Mucosa of stomach (tissue), 1 donor: Measurements from ENCODE around the gene JAKMIP3.

Source experiments
- H3K27me3 ChIP-seq: one replicate; pipeline ENCODE4 v1.7.0; 2013; ENCODE audit warnings: mild to moderate bottlenecking, low read length; ENCODE audit not compliant: control insufficient read depth, insufficient read depth
- H3K36me3 ChIP-seq: one replicate; pipeline ENCODE4 v1.7.0; 2013; ENCODE audit warnings: low read length; ENCODE audit not compliant: control insufficient read depth, insufficient read depth
- H3K4me1 ChIP-seq: one replicate; pipeline ENCODE4 v1.7.0; 2013; ENCODE audit warnings: mild to moderate bottlenecking, low read length; ENCODE audit not compliant: control insufficient read depth, insufficient read depth
- H3K4me3 ChIP-seq: one replicate; pipeline ENCODE4 v1.7.0; 2013; ENCODE audit warnings: low read length
- H3K9ac ChIP-seq: one replicate; pipeline ENCODE4 v1.7.0; 2013; ENCODE audit warnings: mild to moderate bottlenecking, low read length, moderate library complexity
- H3K9me3 ChIP-seq: one replicate; pipeline ENCODE4 v1.7.0; 2013; ENCODE audit warnings: mild to moderate bottlenecking, low read length, moderate library complexity; ENCODE audit not compliant: control insufficient read depth
- donor health status: Pancreatic carcinoma.

The JAKMIP3 gene

GRCh38 chr10:132096863-132097478 is 31.2 kb downstream of the JAKMIP3 start:
- H3K4me3 ChIP-seq: no peak overlapping the region
- peaks cover 3% of the 10 kb centered on the region for H3K27me3 ChIP-seq
- peaks cover 11% of the 10 kb centered on the region for H3K4me1 ChIP-seq
- H3K9me3 ChIP-seq: no peaks in the 10 kb centered on the region
- no peak overlapping the region for H3K9ac ChIP-seq
- H3K36me3 ChIP-seq: no peaks in the 10 kb centered on the region

DNA sequence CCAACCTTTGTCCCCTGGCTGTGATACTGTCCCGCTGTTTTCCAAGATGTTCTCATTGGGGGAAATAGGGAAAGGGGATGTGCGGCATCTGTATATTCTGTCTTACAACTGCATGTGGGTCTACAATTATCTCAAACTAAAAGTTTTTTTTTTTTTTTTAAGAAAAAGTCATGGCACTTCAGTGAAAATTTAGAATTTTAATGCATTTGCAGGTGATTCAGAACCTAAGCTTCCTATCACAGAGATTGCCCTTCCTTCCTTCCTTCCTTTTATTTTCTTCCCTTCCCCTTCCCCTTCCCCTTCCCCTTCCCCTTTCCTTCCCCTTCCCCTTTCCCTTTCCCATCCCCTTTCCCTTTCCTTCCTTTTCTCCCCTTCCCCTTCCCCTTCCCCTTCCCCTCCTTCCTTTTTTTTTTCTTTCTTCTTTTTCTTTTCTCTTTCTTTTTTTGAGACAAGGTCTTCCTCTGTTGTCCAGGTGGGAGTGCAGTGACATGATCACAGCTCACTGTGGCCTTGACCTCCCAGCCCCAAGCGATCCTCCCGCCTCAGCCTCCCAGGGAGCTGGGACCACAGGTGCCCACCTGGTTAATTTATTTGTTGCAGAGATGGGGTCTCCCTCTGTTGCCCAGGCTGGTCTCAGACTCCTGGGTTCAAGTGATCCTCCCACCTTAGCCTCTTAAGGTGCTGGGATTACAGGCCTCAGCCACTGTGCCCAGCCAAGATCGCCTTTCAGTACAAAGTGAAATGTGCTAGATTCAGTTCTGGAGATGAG is 32.0 kb downstream of the JAKMIP3 start:
- no peak overlapping the region for H3K9ac ChIP-seq
- peaks cover 3% of the 10 kb centered on the region for H3K27me3 ChIP-seq
- H3K36me3 ChIP-seq: no peaks in the 10 kb centered on the region
- no peaks in the 10 kb centered on the region for H3K9me3 ChIP-seq
- H3K4me3 ChIP-seq: no peak overlapping the region
- H3K4me1 ChIP-seq: peaks cover 11% of the 10 kb centered on the region

- Histone ChIP-seq H3K4me3 (no peak overlapping the region), H3K9ac (no peak overlapping the region), H3K36me3 (no peaks in the 10 kb centered on the region), H3K4me1 (peaks cover 11% of the 10 kb centered on the region), H3K27me3 (peaks cover 3% of the 10 kb centered on the region), H3K9me3 (no peaks in the 10 kb centered on the region)
These were observed 33.0 kb downstream of the JAKMIP3 start for GRCh38 chr10:132098539-132099388.

DNA sequence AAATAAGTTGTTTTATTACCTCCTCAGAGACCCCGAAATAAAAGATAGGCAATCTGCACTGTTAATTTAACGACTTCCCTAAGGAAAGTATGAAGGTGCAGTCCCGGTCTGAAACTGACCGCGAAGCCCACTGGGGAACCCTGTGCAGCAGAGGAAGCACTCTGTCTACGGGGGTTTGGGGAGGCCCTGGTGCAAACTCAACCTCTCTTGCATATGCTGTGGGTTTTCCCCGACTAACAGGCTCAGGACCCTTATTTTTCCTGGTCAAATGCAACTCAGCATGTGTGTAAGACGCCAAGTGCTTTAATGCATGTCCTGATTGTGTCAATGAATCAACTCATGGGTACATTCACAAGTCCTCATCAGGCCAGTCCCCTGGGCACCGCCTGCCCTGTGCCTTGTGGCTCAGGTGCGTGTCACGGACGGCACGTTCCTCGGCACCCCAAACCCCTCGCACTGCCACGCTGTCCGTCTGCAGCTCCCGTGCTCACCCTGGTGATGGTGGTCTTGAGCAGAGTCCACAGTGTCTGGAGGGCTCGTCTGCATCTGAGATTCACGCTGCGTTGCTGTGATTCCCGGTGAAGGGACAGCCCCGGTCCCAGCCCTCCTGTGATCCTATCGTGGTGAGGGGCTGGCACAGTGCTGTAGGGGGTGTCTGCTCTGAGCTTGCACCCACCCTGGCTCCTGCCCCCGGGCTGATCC is 33.8 kb downstream of the JAKMIP3 start:
- H3K4me3 ChIP-seq: no peak overlapping the region
- no peaks in the 10 kb centered on the region for H3K36me3 ChIP-seq
- peaks cover 10% of the 10 kb centered on the region for H3K4me1 ChIP-seq
- no peak overlapping the region for H3K9ac ChIP-seq
- H3K9me3 ChIP-seq: no peaks in the 10 kb centered on the region
- H3K27me3 ChIP-seq: peaks cover 3% of the 10 kb centered on the region

- no peaks in the 10 kb centered on the region for H3K9me3 ChIP-seq
- peaks cover 5% of the 10 kb centered on the region for H3K4me1 ChIP-seq
- H3K4me3 ChIP-seq: no peak overlapping the region
- no peak overlapping the region for H3K9ac ChIP-seq
- no peaks in the 10 kb centered on the region for H3K36me3 ChIP-seq
- peaks cover 3% of the 10 kb centered on the region for H3K27me3 ChIP-seq
These were observed 34.3 kb downstream of the JAKMIP3 start for GRCh38 chr10:132100091-132100481.

- Histone ChIP-seq H3K4me3 (no peak overlapping the region), H3K36me3 (no peaks in the 10 kb centered on the region), H3K9me3 (no peaks in the 10 kb centered on the region), H3K4me1 (no peaks in the 10 kb centered on the region), H3K27me3 (peaks cover 3% of the 10 kb centered on the region), H3K9ac (no peak overlapping the region)
These were observed 35.0 kb downstream of the JAKMIP3 start for GRCh38 chr10:132100556-132101349.

GRCh38 chr10:132101529-132101928 is 35.8 kb downstream of the JAKMIP3 start:
- Histone ChIP-seq H3K27me3 (peaks cover 3% of the 10 kb centered on the region), H3K4me1 (no peaks in the 10 kb centered on the region), H3K9me3 (no peaks in the 10 kb centered on the region), H3K4me3 (no peak overlapping the region), H3K36me3 (no peaks in the 10 kb centered on the region), H3K9ac (no peak overlapping the region)

DNA sequence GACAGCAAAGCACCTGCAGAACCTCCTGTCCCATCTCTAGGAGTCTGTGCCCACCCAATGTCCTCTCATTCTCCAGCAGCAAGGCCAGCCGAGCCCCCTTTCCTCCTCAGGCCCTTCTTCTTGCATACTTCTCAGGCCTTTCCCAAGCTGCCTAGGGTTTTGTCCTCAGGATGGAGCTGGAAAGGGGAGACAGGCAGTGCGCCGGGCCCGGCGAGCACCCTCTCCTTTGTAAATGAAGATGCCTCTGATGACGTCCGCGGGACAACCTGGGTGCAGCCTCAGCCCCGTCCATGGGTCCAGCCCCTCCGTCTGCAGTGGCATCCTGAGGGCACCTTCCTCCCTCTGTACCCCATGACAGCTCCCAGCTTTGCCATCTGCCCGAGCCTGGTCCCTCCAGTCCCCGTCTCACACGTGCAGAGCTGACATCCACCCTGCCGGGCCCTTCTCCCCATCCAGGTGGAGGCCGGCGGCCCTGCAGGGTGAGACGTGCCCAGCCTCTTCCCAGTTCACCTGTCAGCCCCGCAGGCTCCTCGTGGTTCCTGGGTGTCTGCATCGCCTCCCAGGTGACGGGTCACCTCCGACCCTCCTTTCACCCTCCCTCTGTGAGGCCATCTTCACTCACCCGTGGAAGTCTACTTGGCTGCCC is 36.4 kb downstream of the JAKMIP3 start:
- Histone ChIP-seq H3K36me3 (no peaks in the 10 kb centered on the region), H3K9me3 (no peaks in the 10 kb centered on the region), H3K9ac (no peak overlapping the region), H3K4me1 (no peaks in the 10 kb centered on the region), H3K4me3 (no peak overlapping the region), H3K27me3 (peaks cover 3% of the 10 kb centered on the region)

GRCh38 chr10:132102717-132103110 is 37.0 kb downstream of the JAKMIP3 start:
- Histone ChIP-seq H3K27me3 (peaks cover 3% of the 10 kb centered on the region), H3K9me3 (no peaks in the 10 kb centered on the region), H3K36me3 (no peaks in the 10 kb centered on the region), H3K9ac (no peak overlapping the region), H3K4me3 (no peak overlapping the region), H3K4me1 (no peaks in the 10 kb centered on the region)

GRCh38 chr10:132103116-132103910 is 37.6 kb downstream of the JAKMIP3 start:
- Histone ChIP-seq H3K9me3 (no peaks in the 10 kb centered on the region), H3K4me3 (no peak overlapping the region), H3K9ac (no peak overlapping the region), H3K36me3 (no peaks in the 10 kb centered on the region), H3K27me3 (peaks cover 3% of the 10 kb centered on the region), H3K4me1 (no peaks in the 10 kb centered on the region)
